OCI-LY1 (cell line): ENCODE data around the gene LRFN3.
"Not testable (repeated sequence)": the region's sequence is repeated elsewhere in the genome, so short reads cannot be mapped to it uniquely, and the experiment has no call there.

Experiments
- H2AFZ ChIP-seq: fragments of 200-600 bp; sonication (generic), shearing (Covaris generic); 2 replicates; pipeline ENCODE4 v1.6.0; 2014; ENCODE audit warnings: antibody characterized with exemption, mild to moderate bottlenecking, low read length
- H3F3A ChIP-seq: fragments of 200-600 bp; sonication (generic), shearing (Covaris generic); 2 replicates; pipeline ENCODE4 v1.6.0; 2014; ENCODE audit warnings: mild to moderate bottlenecking, antibody characterized with exemption, low read length, moderate library complexity; ENCODE audit not compliant: insufficient read depth
- H3K27ac ChIP-seq: fragments of 200-600 bp; sonication (generic); 2 replicates; pipeline ENCODE4 v1.5.1; 2014; ENCODE audit warnings: low read length, mixed run types, mild to moderate bottlenecking, low read depth; ENCODE audit not compliant: poor library complexity, severe bottlenecking
- H3K27me3 ChIP-seq: fragments of 200-600 bp; sonication (generic); 2 replicates; pipeline ENCODE4 v1.6.0; 2014; ENCODE audit warnings: antibody characterized with exemption, mild to moderate bottlenecking, low read length, moderate library complexity; ENCODE audit not compliant: insufficient read depth
- H3K36me3 ChIP-seq: fragments of 200-600 bp; sonication (generic); 2 replicates; pipeline ENCODE4 v1.6.1; 2014; ENCODE audit warnings: mild to moderate bottlenecking, antibody characterized with exemption, low read length, moderate library complexity, mixed read lengths; ENCODE audit not compliant: insufficient read depth
- H3K4me1 ChIP-seq: fragments of 200-600 bp; sonication (generic); 2 replicates; pipeline ENCODE4 v1.5.1; 2014; ENCODE audit warnings: mild to moderate bottlenecking, low read length, moderate library complexity; ENCODE audit not compliant: insufficient read depth, severe bottlenecking
- H3K4me2 ChIP-seq: fragments of 200-600 bp; sonication (generic), shearing (Covaris generic); 2 replicates; pipeline ENCODE4 v1.6.1; 2014; ENCODE audit warnings: low read length
- H3K4me3 ChIP-seq: fragments of 200-600 bp; sonication (generic); 2 replicates; pipeline ENCODE4 v1.5.1; 2014; ENCODE audit warnings: low read length, low read depth, mild to moderate bottlenecking, mixed read lengths; ENCODE audit not compliant: poor library complexity, severe bottlenecking
- H3K79me2 ChIP-seq: fragments of 200-600 bp; shearing (Covaris generic); 2 replicates; pipeline ENCODE4 v1.6.1; 2016; ENCODE audit warnings: mixed run types, low read length, mixed read lengths; ENCODE audit not compliant: insufficient read depth
- H3K9ac ChIP-seq: fragments of 200-600 bp; sonication (generic), shearing (Covaris generic); 2 replicates; pipeline ENCODE4 v1.6.1; 2014; ENCODE audit warnings: mild to moderate bottlenecking, low read length, mixed read lengths
- H3K9me2 ChIP-seq: fragments of 200-600 bp; sonication (generic), shearing (Covaris generic); 2 replicates; pipeline ENCODE4 v1.6.1; 2014; ENCODE audit warnings: low read depth, mild to moderate bottlenecking, low read length, mixed read lengths
- H3K9me3 ChIP-seq: fragments of 200-600 bp; shearing (Covaris generic); 2 replicates; pipeline ENCODE4 v1.6.1; 2014; ENCODE audit warnings: low read length, mixed read lengths
- H4K20me1 ChIP-seq: fragments of 200-600 bp; sonication (generic), shearing (Covaris generic); 2 replicates; pipeline ENCODE4 v1.6.0; 2016; ENCODE audit warnings: mild to moderate bottlenecking, low read length; ENCODE audit not compliant: insufficient read depth
- CTCF ChIP-seq: fragments of 200-600 bp; sonication (generic), shearing (Covaris generic); IDR thresholded peaks from 2 replicates; pipeline ENCODE4 v1.5.1; 2017; ENCODE audit warnings: mild to moderate bottlenecking, antibody characterized with exemption, low read length, moderate library complexity, mixed read lengths
- EZH2 ChIP-seq: fragments of 200-600 bp; sonication (generic), shearing (Covaris generic); IDR thresholded peaks from 2 replicates; pipeline ENCODE4 v1.8.0; 2017; ENCODE audit warnings: borderline replicate concordance, mixed run types, mild to moderate bottlenecking, antibody characterized with exemption, low read length, moderate library complexity, mixed read lengths

Gene LRFN3

GRCh38 chr19:35978832-35979365 is 42.7 kb downstream of the LRFN3 start:
- Histone ChIP-seq H3K9me3 (no peaks in the 10 kb centered on the region), H3K4me1 (no peaks in the 10 kb centered on the region), H3K4me2 (no peak overlapping the region), H3K27me3 (no peaks in the 10 kb centered on the region; the same call in 1 of the 2 replicates), H3K4me3 (no peak overlapping the region), H3K36me3 (no peaks in the 10 kb centered on the region), H3K79me2 (no peaks in the 10 kb centered on the region), H4K20me1 (no peaks in the 10 kb centered on the region), H3K27ac (no peak overlapping the region), H3F3A (no peaks in the 10 kb centered on the region), H3K9me2 (no peaks in the 10 kb centered on the region), H2AFZ (no peak overlapping the region), H3K9ac (no peak overlapping the region)
- TF ChIP-seq EZH2 (no peak), CTCF (no peak)

- not testable (repeated sequence) for H3K4me3 ChIP-seq, H3K9me3 ChIP-seq, H4K20me1 ChIP-seq, H3K27ac ChIP-seq, H3K27me3 ChIP-seq, H3K9me2 ChIP-seq, H3K36me3 ChIP-seq, H2AFZ ChIP-seq, H3K4me2 ChIP-seq, H3F3A ChIP-seq, H3K9ac ChIP-seq, H3K4me1 ChIP-seq, H3K79me2 ChIP-seq
These were observed 44.8 kb downstream of the LRFN3 start for GRCh38 chr19:35980997-35981396.

GRCh38 chr19:35983177-35983576 is 47.0 kb downstream of the LRFN3 start:
- Histone ChIP-seq H4K20me1 (no peaks in the 10 kb centered on the region), H3F3A (no peaks in the 10 kb centered on the region), H3K4me3 (no peak overlapping the region), H3K27ac (no peak overlapping the region), H3K4me1 (no peaks in the 10 kb centered on the region), H2AFZ (no peak overlapping the region), H3K27me3 (peaks cover 5% of the 10 kb centered on the region; the same call in 1 of the 2 replicates), H3K36me3 (no peaks in the 10 kb centered on the region), H3K4me2 (no peak overlapping the region), H3K9ac (no peak overlapping the region), H3K9me3 (no peaks in the 10 kb centered on the region), H3K79me2 (no peaks in the 10 kb centered on the region), H3K9me2 (no peaks in the 10 kb centered on the region)
- TF ChIP-seq CTCF = no peak
- TF ChIP-seq EZH2 = no peak

- Histone ChIP-seq H3K27me3 (peaks cover 5% of the 10 kb centered on the region; the same call in 1 of the 2 replicates), H3K9me3 (no peaks in the 10 kb centered on the region), H3K79me2 (no peaks in the 10 kb centered on the region), H3K4me3 (no peak overlapping the region), H3K36me3 (no peaks in the 10 kb centered on the region), H3K9me2 (no peaks in the 10 kb centered on the region), H3K4me2 (no peak overlapping the region), H4K20me1 (no peaks in the 10 kb centered on the region), H3F3A (no peaks in the 10 kb centered on the region), H3K4me1 (no peaks in the 10 kb centered on the region), H3K9ac (no peak overlapping the region), H3K27ac (no peak overlapping the region), H2AFZ (no peak overlapping the region)
- TF ChIP-seq EZH2 = no peak
- no peak for TF ChIP-seq CTCF
These were observed 49.9 kb downstream of the LRFN3 start for GRCh38 chr19:35986111-35986510.
